GM21360 (cell line): ENCODE measurements around the gene MTO1.
A peak's percentile ranks its signal among the peaks of the same experiment; 100 is the strongest.
"Not testable (repeated sequence)": the region's sequence is repeated elsewhere in the genome, so short reads cannot be mapped to it uniquely, and the experiment has no call there.

Experiments
- ATAC-seq: cut with Tn5 transposase; IDR thresholded peaks from one replicate; pipeline ENCODE4 v1.9.1; 2021; ENCODE audit warnings: mild to moderate bottlenecking, moderate library complexity; ENCODE audit not compliant: unreplicated experiment

The MTO1 gene

DNA sequence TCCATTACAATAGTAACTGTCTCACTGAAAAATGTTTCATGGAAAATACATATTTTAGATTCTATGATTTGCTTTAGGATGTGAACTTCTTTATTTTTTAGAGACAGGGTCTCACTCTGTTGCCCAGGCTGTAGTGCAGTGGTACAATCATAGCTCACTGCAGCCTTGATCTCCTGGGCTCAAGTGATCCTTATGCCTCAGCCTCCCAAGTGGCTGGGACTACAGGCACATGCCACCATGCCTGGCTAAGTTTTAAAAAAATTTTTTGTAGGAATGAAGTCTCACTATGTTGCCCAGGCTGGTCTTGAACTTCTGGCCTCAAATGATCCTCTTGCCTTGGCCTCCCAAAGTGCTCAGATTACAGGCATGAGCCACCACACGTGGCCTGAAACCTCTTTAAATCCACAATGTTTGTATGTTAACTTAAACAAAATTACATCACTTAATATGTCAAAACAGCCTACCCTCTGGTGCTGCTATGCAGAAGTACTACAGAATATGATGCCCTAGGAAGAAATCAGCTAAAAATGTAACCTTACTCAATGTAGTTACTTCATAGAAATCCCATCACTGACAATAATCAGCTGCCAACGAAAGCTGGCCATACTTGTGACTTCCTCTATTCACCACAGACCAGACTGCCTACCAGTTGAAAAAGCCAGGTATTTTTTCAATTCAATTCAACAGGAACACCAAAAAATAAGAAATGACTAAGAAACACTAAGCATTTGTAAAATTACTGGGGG is 41.7 kb downstream of the MTO1 start:
- ATAC-seq = no peak

DNA sequence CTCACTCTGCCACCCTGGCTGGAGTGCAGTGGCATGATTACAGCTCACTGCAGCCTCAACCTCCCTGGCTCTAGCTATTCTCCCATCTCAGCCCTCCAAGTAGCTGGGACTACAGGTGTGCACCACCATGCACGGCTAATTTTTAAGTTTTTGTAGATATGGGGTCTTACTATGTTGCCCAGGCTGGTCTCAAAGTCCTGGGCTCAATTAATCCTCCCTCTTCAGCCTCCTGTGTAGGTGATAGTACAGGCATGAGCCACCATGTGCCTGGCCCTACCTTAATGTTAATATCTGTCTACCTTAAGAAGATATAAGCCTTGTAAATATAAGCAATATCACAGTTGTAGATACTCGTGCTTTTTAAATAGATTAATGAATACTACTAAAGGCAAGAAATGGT is 42.6 kb downstream of the MTO1 start:
- no peak for ATAC-seq

DNA sequence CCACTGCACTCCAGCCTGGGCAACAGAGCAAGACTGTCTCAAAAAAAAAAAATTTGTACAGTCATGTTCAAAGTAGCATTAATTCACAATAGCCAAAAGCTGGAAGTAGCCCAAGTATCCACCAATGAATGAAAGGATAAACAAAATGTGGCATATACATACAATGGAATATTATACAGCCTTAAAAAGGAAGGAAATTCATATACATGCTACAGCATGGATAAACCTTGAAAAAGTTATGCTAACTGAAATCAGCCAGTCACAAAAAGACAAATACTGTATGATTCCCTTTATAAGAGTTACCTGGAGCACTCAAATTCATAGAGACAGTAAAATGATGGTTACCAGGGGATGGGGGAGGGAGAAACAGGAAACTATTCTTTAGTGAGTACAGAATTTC is 43.6 kb downstream of the MTO1 start:
- ATAC-seq = no peak

DNA sequence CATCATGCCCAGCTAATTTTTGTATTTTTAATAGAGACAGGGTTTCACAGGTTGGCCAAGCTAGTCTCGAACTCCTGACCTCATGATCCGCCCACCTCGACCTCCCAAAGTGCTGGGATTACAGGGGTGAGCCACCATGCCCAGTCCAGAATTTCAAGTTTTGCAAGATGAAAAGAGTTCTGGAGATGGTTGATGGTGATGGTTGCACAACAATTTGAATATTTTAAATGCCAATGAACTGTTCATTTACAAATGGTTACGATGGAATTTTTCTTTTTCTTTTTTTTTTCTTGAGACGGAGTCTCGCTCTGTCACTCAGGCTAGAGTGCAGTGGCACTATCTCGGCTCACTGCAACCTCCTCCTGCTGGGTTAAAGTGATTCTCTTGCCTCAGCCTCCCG is 44.2 kb downstream of the MTO1 start:
- not testable (repeated sequence) for ATAC-seq

DNA sequence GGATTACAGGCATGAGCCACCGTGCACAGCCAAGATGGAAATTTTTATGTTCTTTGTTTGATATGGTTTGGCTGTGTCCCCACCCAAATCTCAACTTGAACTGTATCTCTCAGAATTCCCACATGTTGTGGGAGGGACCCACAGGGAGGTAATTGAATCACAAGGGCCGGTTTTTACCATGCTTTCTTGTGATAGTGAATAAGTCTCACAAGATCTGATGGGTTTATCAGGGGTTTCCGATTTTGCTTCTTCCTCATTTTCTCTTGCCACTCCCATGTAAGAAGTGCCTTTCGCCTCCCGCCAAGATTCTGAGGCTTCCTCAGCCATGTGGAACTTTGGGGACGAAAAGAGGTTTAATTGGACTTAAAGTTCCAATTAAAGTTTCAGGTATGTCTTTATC is 44.7 kb downstream of the MTO1 start:
- no peak for ATAC-seq

DNA sequence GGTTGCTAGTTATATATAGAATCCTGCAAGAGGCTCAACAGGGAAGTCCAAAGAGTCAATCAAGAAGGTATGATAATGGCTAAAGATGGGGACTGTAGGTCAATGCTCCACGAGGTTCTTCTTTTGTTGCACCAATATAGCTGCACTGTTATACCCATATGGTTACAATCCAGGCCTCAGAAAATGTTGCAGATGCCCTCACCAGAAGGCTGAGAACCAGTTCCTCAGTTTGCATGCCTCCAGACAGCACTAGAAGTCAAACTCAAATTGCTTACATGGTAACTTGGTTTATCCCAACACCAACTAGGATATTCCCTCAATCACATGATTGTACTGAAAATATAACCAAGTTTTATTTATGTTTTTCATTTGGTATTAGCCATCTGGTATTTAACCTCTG is 47.2 kb downstream of the MTO1 start:
- ATAC-seq = no peak

DNA sequence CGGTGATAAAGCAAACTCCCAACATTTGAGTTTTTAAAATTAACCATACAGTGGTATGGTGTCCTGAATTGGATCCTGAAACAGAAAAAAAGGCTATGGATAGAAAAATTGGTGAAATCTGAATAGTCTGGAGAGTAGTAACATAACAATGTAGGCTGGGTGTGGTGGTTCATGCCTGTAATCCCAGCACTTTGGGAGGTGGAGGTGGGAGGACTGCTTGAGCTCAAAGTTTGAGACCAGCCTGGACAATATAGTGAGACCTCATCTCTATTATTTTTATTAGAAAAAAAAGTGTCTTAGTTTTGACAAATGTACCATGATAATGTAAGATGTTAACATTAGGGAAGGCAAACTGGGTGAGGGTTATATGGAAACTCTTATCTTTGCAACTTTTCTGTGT is 48.3 kb downstream of the MTO1 start:
- no peak for ATAC-seq

DNA sequence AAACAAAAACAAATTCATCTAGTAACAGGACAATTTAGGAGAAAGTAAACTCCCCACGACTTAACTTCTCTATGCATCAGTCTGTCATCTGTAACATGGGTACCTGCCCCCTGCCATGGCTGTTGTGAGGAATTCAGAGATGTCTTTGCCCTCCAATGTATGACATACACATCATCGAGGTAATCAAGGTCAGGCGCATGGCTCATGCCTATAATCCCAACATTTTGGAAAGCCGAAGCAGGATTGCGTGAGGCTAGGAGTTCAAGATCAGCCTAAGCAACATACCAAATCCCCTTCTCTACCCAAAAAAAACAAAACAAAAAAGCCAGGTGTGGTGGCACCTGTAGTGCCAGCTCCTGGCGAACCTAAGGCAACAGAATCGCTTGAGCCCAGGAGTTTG is 50.3 kb downstream of the MTO1 start:
- no peak for ATAC-seq

DNA sequence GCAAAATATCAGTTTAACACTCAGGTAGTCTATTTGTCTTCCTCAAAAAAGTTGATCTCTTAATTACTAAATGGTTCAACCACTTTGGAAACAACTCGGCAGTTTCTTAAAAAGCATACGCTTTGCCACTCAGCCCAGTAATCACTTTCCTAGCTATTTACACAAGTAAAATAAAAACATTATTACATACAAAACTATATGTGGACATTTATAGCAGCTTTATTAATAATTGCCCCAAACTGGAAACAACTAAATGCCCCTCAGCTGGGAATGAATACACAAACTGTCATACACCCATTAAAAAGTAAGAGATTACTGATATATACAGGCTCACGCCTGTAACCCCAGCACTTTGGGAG is 51.9 kb downstream of the MTO1 start:
- ATAC-seq = no peak

DNA sequence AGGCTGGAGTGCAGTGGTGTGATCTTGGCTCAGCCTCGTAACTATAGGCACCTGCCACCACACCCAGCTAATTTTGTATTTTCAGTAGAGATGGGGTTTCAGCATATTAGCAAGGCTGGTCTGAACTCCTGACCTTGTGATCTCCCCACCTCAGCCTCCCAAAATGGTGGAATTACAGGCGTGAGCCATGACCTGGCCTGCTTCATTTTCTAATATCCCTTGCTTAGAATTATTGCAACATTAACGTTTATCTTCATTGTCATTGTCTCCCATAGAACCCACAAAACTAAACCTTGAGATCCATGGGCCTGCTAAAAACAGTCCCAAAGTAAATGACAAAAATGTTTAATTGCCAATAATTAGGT is 53.2 kb downstream of the MTO1 start:
- ATAC-seq = no peak

DNA sequence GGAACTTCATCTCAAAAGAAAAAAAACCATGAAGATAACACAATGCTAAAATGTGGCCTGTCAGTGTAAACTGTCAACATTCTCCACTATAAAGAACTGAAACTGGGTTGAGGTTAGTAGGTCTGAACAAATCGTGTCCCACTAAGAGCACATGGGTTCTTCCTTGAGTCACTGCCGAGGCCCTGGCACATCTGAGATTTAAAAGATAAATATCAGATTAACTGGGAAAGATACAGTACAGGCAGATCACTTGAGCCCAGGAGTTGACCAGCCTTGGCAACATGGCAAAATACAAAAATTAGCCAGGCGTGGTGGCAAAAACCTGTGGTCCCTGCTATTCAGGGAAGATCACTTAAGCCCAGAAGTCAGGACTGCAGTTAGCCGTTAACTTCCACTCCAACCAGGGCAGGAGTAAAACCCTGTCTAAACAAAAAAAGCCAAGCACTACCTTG is 53.7 kb downstream of the MTO1 start:
- ATAC-seq = peak; percentile 32

DNA sequence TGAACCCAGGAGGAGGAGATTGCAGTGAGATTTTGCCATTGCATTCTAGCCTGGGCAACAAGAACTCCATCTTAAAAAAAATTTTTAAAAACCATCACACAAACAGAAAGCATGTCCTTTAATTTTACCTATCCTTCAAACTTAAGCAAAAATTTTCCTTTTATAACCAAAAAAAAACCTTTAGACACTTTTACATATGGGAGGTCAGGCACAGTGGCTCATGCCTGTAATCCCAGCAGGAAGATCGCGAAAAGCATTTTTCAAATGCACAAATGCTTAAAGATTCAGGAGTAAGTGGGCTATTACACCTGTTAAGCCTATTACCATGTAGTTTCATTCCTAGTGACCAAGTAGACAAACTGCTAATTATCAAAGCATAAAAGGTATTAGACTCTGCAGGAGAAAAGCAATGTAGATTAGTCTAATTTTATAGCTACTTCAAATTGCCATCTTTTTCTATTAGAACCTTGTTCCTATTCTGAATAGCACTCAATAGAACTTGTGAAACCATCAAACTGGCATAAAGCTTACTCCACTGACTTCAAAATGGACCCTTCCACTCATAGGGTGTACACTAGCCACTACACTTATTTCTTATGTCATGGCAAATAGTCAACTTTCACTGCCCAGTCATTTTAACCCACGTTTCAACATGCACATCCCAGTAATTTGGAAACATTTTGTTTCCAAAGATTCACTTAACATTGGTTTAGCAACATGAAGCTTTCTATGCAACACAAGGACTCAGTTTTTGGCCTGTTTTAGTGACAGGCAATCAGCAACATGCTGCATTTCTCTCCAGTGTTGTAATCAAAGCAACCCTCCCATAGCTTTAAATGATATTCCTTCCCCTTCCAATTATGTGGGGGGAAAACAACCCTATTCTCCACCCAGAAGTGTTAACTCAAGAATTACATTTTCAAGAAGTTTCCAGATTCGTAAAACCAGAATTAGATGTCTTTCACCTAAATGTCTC is 55.3 kb downstream of the MTO1 start:
- ATAC-seq = no peak

DNA sequence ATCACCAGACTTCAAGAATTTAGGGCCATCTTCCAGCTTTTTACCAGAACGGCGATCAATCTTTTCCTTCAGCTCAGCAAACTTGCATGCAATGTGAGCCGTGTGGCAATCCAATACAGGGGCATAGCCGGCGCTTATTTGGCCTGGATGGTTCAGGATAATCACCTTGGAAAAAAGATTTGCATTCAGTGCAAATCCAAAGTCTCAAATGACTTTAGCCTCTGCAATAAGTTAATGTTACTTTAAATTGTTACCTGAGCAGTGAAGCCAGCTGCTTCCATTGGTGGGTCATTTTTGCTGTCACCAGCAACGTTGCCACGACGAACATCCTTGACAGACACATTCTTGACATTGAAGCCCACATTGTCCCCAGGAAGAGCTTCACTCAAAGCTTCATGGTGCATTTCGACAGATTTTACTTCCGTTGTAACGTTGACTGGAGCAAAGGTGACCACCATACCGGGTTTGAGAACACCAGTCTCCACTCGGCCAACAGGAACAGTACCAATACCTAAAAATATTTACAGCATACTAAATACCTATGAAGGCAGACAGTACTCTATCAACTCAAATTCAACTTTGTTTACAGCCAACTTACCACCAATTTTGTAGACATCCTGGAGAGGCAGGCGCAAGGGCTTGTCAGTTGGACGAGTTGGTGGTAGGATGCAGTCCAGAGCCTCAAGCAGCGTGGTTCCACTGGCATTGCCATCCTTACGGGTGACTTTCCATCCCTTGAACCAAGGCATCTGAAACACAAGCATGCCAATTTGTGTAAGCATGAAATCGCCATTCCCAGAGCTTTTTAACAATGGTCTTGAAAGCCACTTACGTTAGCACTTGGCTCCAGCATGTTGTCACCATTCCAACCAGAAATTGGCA is 56.8 kb downstream of the MTO1 start:
- ATAC-seq = not testable (repeated sequence)

DNA sequence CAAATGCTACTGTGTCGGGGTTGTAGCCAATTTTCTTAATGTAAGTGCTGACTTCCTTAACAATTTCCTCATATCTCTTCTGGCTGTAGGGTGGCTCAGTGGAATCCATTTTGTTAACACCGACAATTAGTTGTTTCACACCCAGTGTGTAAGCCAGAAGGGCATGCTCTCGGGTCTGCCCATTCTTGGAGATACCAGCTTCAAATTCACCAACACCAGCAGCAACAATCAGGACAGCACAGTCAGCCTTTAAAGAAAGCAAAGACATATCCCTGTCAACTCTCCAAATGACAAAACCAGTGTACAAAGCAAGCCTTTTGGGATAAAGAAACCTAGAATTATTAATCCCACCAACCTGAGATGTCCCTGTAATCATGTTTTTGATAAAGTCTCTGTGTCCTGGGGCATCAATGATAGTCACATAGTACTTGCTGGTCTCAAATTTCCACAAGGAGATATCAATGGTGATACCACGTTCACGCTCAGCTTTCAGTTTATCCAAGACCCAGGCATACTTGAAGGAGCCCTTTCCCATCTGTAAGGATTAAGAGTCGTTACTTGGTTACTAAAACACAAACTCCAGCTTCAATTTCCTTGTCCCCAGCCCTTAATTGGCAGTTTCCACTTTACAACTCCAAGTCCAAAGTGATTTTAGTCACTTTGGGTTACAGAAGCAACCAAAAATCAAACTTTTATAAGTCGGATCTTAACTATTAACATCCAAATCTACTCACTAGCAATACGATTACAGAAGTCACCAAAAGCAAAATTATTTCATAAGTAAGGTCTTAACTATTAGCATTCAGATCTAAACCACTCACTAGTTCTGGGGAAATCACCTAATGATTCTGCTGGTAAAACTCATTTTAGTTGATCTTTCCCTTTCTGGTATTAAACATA is 57.7 kb downstream of the MTO1 start:
- not testable (repeated sequence) for ATAC-seq

DNA sequence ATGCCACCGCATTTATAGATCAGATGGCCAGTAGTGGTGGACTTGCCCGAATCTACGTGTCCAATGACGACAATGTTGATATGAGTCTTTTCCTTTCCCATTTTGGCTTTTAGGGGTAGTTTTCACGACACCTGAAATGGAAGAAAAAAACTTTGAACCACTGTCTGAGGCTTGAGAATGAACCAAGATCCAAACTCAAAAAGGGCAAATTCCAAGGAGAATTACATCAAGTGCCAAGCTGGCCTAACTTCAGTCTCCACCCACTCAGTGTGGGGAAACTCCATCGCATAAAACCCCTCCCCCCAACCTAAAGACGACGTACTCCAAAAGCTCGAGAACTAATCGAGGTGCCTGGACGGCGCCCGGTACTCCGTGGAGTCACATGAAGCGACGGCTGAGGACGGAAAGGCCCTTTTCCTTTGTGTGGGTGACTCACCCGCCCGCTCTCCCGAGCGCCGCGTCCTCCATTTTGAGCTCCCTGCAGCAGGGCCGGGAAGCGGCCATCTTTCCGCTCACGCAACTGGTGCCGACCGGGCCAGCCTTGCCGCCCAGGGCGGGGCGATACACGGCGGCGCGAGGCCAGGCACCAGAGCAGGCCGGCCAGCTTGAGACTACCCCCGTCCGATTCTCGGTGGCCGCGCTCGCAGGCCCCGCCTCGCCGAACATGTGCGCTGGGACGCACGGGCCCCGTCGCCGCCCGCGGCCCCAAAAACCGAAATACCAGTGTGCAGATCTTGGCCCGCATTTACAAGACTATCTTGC is 58.6 kb downstream of the MTO1 start:
- no peak for ATAC-seq

DNA sequence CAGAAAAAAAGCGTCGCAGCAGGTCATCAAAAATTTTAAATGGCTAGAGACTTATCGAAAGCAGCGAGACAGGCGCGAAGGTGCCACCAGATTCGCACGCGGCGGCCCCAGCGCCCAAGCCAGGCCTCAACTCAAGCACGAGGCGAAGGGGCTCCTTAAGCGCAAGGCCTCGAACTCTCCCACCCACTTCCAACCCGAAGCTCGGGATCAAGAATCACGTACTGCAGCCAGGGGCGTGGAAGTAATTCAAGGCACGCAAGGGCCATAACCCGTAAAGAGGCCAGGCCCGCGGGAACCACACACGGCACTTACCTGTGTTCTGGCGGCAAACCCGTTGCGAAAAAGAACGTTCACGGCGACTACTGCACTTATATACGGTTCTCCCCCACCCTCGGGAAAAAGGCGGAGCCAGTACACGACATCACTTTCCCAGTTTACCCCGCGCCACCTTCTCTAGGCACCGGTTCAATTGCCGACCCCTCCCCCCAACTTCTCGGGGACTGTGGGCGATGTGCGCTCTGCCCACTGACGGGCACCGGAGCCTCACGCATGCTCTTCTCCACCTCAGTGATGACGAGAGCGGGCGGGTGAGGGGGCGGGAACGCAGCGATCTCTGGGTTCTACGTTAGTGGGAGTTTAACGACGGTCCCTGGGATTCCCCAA is 59.3 kb downstream of the MTO1 start, which contains the start of gene EEF1A1:
Gene EEF1A1, minus strand, starts transcription at position 345 of the 663 bp plus-strand sequence. CDS start 1,006 bp downstream, outside the sequence.
- peak; percentile 59 for ATAC-seq

DNA sequence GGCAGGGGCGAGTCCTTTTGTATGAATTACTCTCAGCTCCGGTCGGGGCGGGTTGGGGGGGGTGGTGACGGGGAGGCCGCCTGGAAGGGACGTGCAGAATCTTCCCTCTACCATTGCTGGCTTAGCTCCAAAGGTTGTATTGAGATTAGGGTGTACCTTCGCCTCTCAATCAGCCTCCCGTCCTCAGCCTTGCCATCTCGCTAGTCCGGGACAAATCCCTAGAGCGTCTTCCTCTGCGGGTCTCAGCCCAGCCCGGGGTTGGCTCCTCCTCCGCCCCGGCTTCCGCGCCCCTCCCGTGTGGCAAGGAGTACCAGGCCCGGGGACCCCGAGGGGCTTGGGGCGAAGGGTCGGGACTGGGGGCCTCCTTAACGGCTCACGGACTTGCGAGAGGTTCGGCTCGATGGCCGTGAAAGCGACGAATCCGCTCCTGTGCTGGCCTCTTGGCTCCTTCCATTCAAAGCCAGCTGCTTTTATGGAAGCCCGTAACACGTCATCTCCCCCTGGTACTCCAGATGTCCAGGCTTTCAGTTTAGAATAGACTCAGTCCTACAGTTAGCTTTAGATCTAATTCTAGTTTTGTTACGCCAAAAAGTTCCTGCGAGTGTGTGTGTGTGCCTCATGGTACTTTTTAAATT is 59.9 kb downstream of the MTO1 start:
- ATAC-seq = peak; percentile 26

DNA sequence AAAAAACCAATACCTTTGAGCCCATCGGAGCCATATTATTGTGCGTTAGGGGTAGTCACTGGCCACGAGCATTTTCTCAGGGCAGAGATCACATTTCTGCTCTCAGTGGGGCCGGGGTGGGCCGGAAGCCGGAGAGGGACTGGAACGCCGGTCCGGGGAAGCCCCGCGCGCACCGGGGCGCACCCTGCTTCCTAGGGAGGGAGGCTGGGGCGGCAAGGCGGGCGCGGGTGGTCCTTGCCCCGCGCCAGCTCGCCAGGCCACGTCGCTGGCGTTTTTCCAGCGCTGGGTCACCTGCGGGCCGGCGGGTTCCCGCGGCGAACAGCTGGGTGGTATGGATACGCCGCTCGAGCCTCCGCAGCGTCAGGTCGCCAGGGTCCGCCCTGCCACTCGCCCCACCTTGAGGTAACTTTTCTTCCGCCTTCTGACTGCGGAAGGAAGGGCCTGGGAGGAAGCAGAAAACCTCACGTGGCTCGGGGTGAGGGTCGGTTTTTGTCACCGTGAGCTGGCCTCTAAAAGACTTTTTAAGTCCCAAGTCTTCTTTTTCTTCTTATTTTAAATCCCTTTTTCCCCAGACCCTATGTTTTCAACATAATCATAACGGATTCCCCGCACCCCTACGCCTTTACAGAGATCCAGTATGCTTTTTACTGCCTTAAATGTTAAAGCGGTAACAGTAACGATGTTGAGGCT is 62.0 kb downstream of the MTO1 start:
- ATAC-seq = peak; percentile 43
